ENCODE measurements around the gene RALB. TPM values are rescaled to one million over a fixed set of nuclear protein-coding genes. Genes with fewer than 3 reads are reported as not detected.

Gene RALB
- total and polyA plus RNA-seq, 2 of the 4 experiments (the other 2 are of a cell fraction) = 53.6 to 54.7 TPM

DNA sequence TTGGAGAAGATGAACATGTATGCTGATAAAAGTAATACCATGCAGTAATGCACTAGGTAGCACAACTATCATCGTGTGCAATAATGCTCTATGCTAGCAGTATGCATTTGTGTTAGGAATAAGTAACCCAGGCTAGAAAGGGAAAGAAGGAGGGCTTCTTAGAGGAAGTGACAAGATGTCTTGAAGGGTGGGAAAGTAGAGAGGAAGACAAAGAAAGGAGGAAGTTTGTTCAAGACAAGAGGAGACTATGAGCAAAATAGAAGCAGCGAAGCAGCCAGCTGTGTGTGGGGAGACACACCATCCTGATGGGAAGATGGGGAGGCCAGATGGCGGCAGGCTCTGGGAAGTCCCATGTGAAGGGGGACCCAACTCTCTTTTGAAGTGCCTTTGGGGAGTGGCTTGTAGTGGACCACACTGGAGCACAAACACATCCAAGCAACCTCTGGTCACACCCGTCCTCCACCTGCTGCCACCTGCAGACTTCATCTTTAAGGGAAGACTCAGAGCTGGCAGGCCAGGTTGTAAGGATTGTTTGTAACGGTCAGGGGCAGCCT lies 53.4 kb downstream of the RALB start:
- H3K4me2 ChIP-seq (ENCODE audit: low read depth, low read length) = no peak overlapping the region
- H2BK5ac ChIP-seq (ENCODE audit: low read depth, low read length, poor library complexity, severe bottlenecking) = no peak overlapping the region
- no peak for ATAC-seq (ENCODE audit: low read depth)
- H2BK20ac ChIP-seq (ENCODE audit: low read depth, low read length) = no peak overlapping the region
- no peak overlapping the region for H2AK9ac ChIP-seq (replicated peaks; ENCODE audit: low read depth, low read length, poor library complexity)
- no peaks in the 10 kb centered on the region for H4K20me1 ChIP-seq (ENCODE audit: insufficient read depth, low read length)
- no peak for DNase-seq
- CTCF ChIA-PET = no interaction called here
- no peak overlapping the region for H4K8ac ChIP-seq (ENCODE audit: low read depth in 2 of 2, low read length in 2 of 2)
- H3K36me3 ChIP-seq (ENCODE audit: control insufficient read depth, insufficient read depth, low read length) = peaks cover 2% of the 10 kb centered on the region; the same call in 1 of the 2 replicates
- H3K4ac ChIP-seq (ENCODE audit: low read depth, low read length) = no peak overlapping the region
- H2AK5ac ChIP-seq (ENCODE audit: low read depth, low read length) = no peak overlapping the region
- H3K4me1 ChIP-seq (ENCODE audit: control insufficient read depth, insufficient read depth, low read length) = no peaks in the 10 kb centered on the region
- H2BK15ac ChIP-seq (ENCODE audit: low read depth, low read length) = no peak overlapping the region
- H2BK120ac ChIP-seq (ENCODE audit: low read depth, low read length) = no peak overlapping the region
- H3K27me3 ChIP-seq (ENCODE audit: control insufficient read depth, insufficient read depth, low read length) = no peaks in the 10 kb centered on the region
- H4K91ac ChIP-seq (ENCODE audit: insufficient read depth, low read depth, low read length) = no peak overlapping the region
- no peaks in the 10 kb centered on the region for H3K79me1 ChIP-seq (ENCODE audit: low read depth in 1 of 2, low read length in 2 of 2)
- H3K14ac ChIP-seq (replicated peaks; ENCODE audit: low read depth, low read length) = no peak overlapping the region
- no peak overlapping the region for H3K4me3 ChIP-seq (ENCODE audit: insufficient read depth, low read depth, low read length)
- H3K9ac ChIP-seq (ENCODE audit: low read depth, low read length) = no peak overlapping the region
- in situ Hi-C loops (cut with MboI; ENCODE audit: low sequenced_read_pairs) (no loop called here), dilution Hi-C loops (cut with HindIII; ENCODE audit: low sequenced_read_pairs, unreplicated experiment) (no loop called here), intact Hi-C loops (cut with micrococcal nuclease) (no loop called here)
- no TSS peak for BruUV-seq (replicated peaks)
- TF ChIP-seq MAFK (IDR thresholded peaks at IDR 0.05; ENCODE audit: low read depth, low read length) (no peak), USF2 (IDR thresholded peaks at IDR 0.05; ENCODE audit: low read depth, low read length) (no peak), FOS (IDR thresholded peaks at IDR 0.05; ENCODE audit: low read depth, low read length) (no peak), MXI1 (IDR thresholded peaks at IDR 0.05; ENCODE audit: borderline replicate concordance, low read depth, low read length) (no peak), CEBPB (IDR thresholded peaks at IDR 0.05; ENCODE audit: low read depth, low read length) (no peak)
- TF ChIP-seq, protein P1, sequence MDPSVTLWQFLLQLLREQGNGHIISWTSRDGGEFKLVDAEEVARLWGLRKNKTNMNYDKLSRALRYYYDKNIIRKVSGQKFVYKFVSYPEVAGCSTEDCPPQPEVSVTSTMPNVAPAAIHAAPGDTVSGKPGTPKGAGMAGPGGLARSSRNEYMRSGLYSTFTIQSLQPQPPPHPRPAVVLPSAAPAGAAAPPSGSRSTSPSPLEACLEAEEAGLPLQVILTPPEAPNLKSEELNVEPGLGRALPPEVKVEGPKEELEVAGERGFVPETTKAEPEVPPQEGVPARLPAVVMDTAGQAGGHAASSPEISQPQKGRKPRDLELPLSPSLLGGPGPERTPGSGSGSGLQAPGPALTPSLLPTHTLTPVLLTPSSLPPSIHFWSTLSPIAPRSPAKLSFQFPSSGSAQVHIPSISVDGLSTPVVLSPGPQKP (IDR thresholded peaks at IDR 0.05; ENCODE audit: borderline replicate concordance, low read depth, low read length) = no peak
- TF ChIP-seq, protein P2, sequence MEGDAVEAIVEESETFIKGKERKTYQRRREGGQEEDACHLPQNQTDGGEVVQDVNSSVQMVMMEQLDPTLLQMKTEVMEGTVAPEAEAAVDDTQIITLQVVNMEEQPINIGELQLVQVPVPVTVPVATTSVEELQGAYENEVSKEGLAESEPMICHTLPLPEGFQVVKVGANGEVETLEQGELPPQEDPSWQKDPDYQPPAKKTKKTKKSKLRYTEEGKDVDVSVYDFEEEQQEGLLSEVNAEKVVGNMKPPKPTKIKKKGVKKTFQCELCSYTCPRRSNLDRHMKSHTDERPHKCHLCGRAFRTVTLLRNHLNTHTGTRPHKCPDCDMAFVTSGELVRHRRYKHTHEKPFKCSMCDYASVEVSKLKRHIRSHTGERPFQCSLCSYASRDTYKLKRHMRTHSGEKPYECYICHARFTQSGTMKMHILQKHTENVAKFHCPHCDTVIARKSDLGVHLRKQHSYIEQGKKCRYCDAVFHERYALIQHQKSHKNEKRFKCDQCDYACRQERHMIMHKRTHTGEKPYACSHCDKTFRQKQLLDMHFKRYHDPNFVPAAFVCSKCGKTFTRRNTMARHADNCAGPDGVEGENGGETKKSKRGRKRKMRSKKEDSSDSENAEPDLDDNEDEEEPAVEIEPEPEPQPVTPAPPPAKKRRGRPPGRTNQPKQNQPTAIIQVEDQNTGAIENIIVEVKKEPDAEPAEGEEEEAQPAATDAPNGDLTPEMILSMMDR (conservative IDR thresholded peaks at IDR 0.05; ENCODE audit: low read depth, low read length) = no peak
- H3K23ac ChIP-seq (ENCODE audit: low read depth, low read length) = no peak overlapping the region
- H4K5ac ChIP-seq (ENCODE audit: low read depth, low read length) = no peak overlapping the region
- no peak overlapping the region for H3K56ac ChIP-seq (ENCODE audit: extremely low read depth, insufficient read depth, low read length)
- no peak overlapping the region for H2AFZ ChIP-seq (replicated peaks; ENCODE audit: low read length, poor library complexity)
- POLR2A ChIA-PET (ENCODE audit: unreplicated experiment) = interaction anchor here (0.5 kb wide), 1 partner anchor 43 kb away, joined by 6 read pairs; no protein-coding TSS in a partner anchor
- no peaks in the 10 kb centered on the region for H3K9me3 ChIP-seq (ENCODE audit: control insufficient read depth, insufficient read depth, low read length)
- no peaks in the 10 kb centered on the region for H3K9me1 ChIP-seq (ENCODE audit: insufficient read depth, low read length)
- H3K18ac ChIP-seq (ENCODE audit: low read depth, low read length) = no peak overlapping the region
- H3K27ac ChIP-seq (ENCODE audit: insufficient read depth, low read length) = no peak overlapping the region
- WGBS, 2 experiments (ENCODE audit: extremely low coverage in 2 of 2, insufficient read length in 1 of 2) = no CpG with 5 or more reads among the region's 5 CpGs
